ENCODE measurements around the gene RFX4. TPM values are rescaled to one million over a fixed set of nuclear protein-coding genes. Genes with fewer than 3 reads are reported as not detected.

The RFX4 gene
- total RNA-seq, 1 donor from 2014 or later: not detected

- Mint-ChIP-seq H3K27me3 (ENCODE audit: unreplicated experiment) (no peaks in the 10 kb centered on the region), H3K4me1 (ENCODE audit: unreplicated experiment) (peaks cover 5% of the 10 kb centered on the region)
Measured at GRCh38 chr12:106739815-106740530, 157.2 kb downstream of the RFX4 start.

GRCh38 chr12:106740818-106741217 is 158.0 kb downstream of the RFX4 start:
- Mint-ChIP-seq H3K4me1 (ENCODE audit: unreplicated experiment) (peaks cover 5% of the 10 kb centered on the region), H3K9me3 (ENCODE audit: unreplicated experiment) (no peaks in the 10 kb centered on the region), H3K36me3 (ENCODE audit: low read depth, unreplicated experiment) (no peaks in the 10 kb centered on the region), H3K4me3 (ENCODE audit: unreplicated experiment) (no peak overlapping the region), H3K27ac (ENCODE audit: unreplicated experiment) (no peak overlapping the region), H3K27me3 (ENCODE audit: unreplicated experiment) (no peaks in the 10 kb centered on the region)
- no peak for TF ChIP-seq CTCF (IDR thresholded peaks at IDR 0.05; ENCODE audit: unreplicated experiment)
- no peak for DNase-seq (ENCODE audit: low spot score)

More at GRCh38 chr12:106739815-106740530, 157.2 kb downstream of the RFX4 start:
- Mint-ChIP-seq H3K4me3 (ENCODE audit: unreplicated experiment) (no peak overlapping the region), H3K9me3 (ENCODE audit: unreplicated experiment) (no peaks in the 10 kb centered on the region), H3K36me3 (ENCODE audit: low read depth, unreplicated experiment) (no peaks in the 10 kb centered on the region), H3K27ac (ENCODE audit: unreplicated experiment) (no peak overlapping the region)
- no peak for TF ChIP-seq CTCF (IDR thresholded peaks at IDR 0.05; ENCODE audit: unreplicated experiment)
- no peak for DNase-seq (ENCODE audit: low spot score)

- Mint-ChIP-seq H3K36me3 (ENCODE audit: low read depth, unreplicated experiment) (no peaks in the 10 kb centered on the region), H3K27ac (ENCODE audit: unreplicated experiment) (no peak overlapping the region), H3K9me3 (ENCODE audit: unreplicated experiment) (no peaks in the 10 kb centered on the region), H3K4me3 (ENCODE audit: unreplicated experiment) (no peak overlapping the region), H3K4me1 (ENCODE audit: unreplicated experiment) (peaks cover 5% of the 10 kb centered on the region), H3K27me3 (ENCODE audit: unreplicated experiment) (no peaks in the 10 kb centered on the region)
- no peak for TF ChIP-seq CTCF (IDR thresholded peaks at IDR 0.05; ENCODE audit: unreplicated experiment)
- DNase-seq (ENCODE audit: low spot score): no peak
Measured at GRCh38 chr12:106741247-106741646, 158.4 kb downstream of the RFX4 start.

- Mint-ChIP-seq H3K27me3 (ENCODE audit: unreplicated experiment) (peaks cover 2% of the 10 kb centered on the region), H3K9me3 (ENCODE audit: unreplicated experiment) (no peaks in the 10 kb centered on the region), H3K4me1 (ENCODE audit: unreplicated experiment) (peaks cover 10% of the 10 kb centered on the region), H3K4me3 (ENCODE audit: unreplicated experiment) (no peak overlapping the region), H3K27ac (ENCODE audit: unreplicated experiment) (no peak overlapping the region), H3K36me3 (ENCODE audit: low read depth, unreplicated experiment) (peaks cover 3% of the 10 kb centered on the region)
- no peak for DNase-seq (ENCODE audit: low spot score)
- no peak for TF ChIP-seq CTCF (IDR thresholded peaks at IDR 0.05; ENCODE audit: unreplicated experiment)
Measured at GRCh38 chr12:106743270-106743988, 160.6 kb downstream of the RFX4 start.

- H3K36me3 Mint-ChIP-seq (ENCODE audit: low read depth, unreplicated experiment): peaks cover 3% of the 10 kb centered on the region
- TF ChIP-seq CTCF (IDR thresholded peaks at IDR 0.05; ENCODE audit: unreplicated experiment): no peak
- no peak for DNase-seq (ENCODE audit: low spot score)
- no peak overlapping the region for H3K4me3 Mint-ChIP-seq (ENCODE audit: unreplicated experiment)
- no peak overlapping the region for H3K27ac Mint-ChIP-seq (ENCODE audit: unreplicated experiment)
- peaks cover 2% of the 10 kb centered on the region for H3K27me3 Mint-ChIP-seq (ENCODE audit: unreplicated experiment)
- H3K4me1 Mint-ChIP-seq (ENCODE audit: unreplicated experiment): peaks cover 10% of the 10 kb centered on the region
- H3K9me3 Mint-ChIP-seq (ENCODE audit: unreplicated experiment): no peaks in the 10 kb centered on the region
Measured at GRCh38 chr12:106744600-106744999, 161.8 kb downstream of the RFX4 start.
